Stimulated activated CD8-positive, alpha-beta memory T cell treated with anti-CD3 and anti-CD28 coated beads, Interleukin-12 subunit alpha, Interleukin-12 subunit beta, amount 100 ng/mL, for 1 hour (primary cell): ENCODE data around the gene CTNNA2.

ENCODE experiments used
- DNase-seq: peaks from one replicate; pipeline ENCODE4 v3.0.0-alpha.2; 2020; ENCODE audit warnings: low read depth

CTNNA2 gene

GRCh38 chr2:80280598-80280997, 767.7 kb downstream of the CTNNA2 start:
- DNase-seq = no peak

- DNase-seq = no peak
Observed at GRCh38 chr2:80281049-80281448, 768.2 kb downstream of the CTNNA2 start.

GRCh38 chr2:80288576-80288975, 775.7 kb downstream of the CTNNA2 start:
- no peak for DNase-seq

GRCh38 chr2:80291656-80292055, 778.8 kb downstream of the CTNNA2 start:
- no peak for DNase-seq

- DNase-seq = no peak
Observed at GRCh38 chr2:80292474-80292873, 779.6 kb downstream of the CTNNA2 start.

- no peak for DNase-seq
Observed at GRCh38 chr2:80293039-80293438, 780.2 kb downstream of the CTNNA2 start.

GRCh38 chr2:80298954-80299353, 786.1 kb downstream of the CTNNA2 start:
- no peak for DNase-seq

GRCh38 chr2:80299661-80300060, 786.8 kb downstream of the CTNNA2 start:
- no peak for DNase-seq

- no peak for DNase-seq
Observed at GRCh38 chr2:80300346-80300745, 787.5 kb downstream of the CTNNA2 start.

GRCh38 chr2:80300954-80301353, 788.1 kb downstream of the CTNNA2 start:
- no peak for DNase-seq

- DNase-seq = no peak
Observed at GRCh38 chr2:80302001-80302313, 789.1 kb downstream of the CTNNA2 start.

- DNase-seq = no peak
Observed at GRCh38 chr2:80302314-80303005, 789.6 kb downstream of the CTNNA2 start.

- no peak for DNase-seq
Observed at GRCh38 chr2:80303006-80303908, 790.4 kb downstream of the CTNNA2 start.

- DNase-seq = no peak
Observed at GRCh38 chr2:80303909-80304837, 791.3 kb downstream of the CTNNA2 start, which contains the start of gene LRRTM1. Gene LRRTM1, minus strand, starts transcription at chr2:80304752. Its CDS starts 933 bp downstream, at chr2:80303819.

GRCh38 chr2:80311304-80311703, 798.5 kb downstream of the CTNNA2 start:
- DNase-seq = no peak

GRCh38 chr2:80312282-80312839, 799.5 kb downstream of the CTNNA2 start:
- no peak for DNase-seq

- no peak for DNase-seq
Observed at GRCh38 chr2:80322311-80322920, 809.6 kb downstream of the CTNNA2 start.

- DNase-seq = no peak
Observed at GRCh38 chr2:80322958-80323357, 810.1 kb downstream of the CTNNA2 start.

GRCh38 chr2:80323610-80324009, 810.8 kb downstream of the CTNNA2 start:
- DNase-seq = no peak

GRCh38 chr2:80324525-80324924, 811.7 kb downstream of the CTNNA2 start:
- DNase-seq = no peak

GRCh38 chr2:80326214-80326613, 813.4 kb downstream of the CTNNA2 start:
- no peak for DNase-seq

GRCh38 chr2:80326861-80327260, 814.0 kb downstream of the CTNNA2 start:
- no peak for DNase-seq
